ENCODE measurements around the gene RGS4.

- TF ChIP-seq POLR2AphosphoS5 (IDR thresholded peaks at IDR 0.05; ENCODE audit: low read depth, low read length): no peak
- TF ChIP-seq TAF1 (IDR thresholded peaks at IDR 0.05; ENCODE audit: low read depth, low read length): no peak
- no peak for TF ChIP-seq POLR2A (IDR thresholded peaks at IDR 0.05; ENCODE audit: low read depth, low read length)
- no peak for TF ChIP-seq POU2F2 (IDR thresholded peaks at IDR 0.05; ENCODE audit: low read depth, low read length)
Observed at GRCh38 chr1:163050496-163050895, 18.7 kb upstream of the RGS4 start.
